Measurements from ENCODE around the gene IMPA2.

- TF ChIP-seq CTCF (IDR thresholded peaks at IDR 0.05), result no peak
- TF ChIP-seq EZH2 (IDR thresholded peaks at IDR 0.05), result no peak
These were observed 37.8 kb upstream of the IMPA2 start for GRCh38 chr18:11943551-11943950.

Measured in neural progenitor cell (in vitro differentiated cells).